ENCODE data around the gene PACS1. TPM values are rescaled to one million over a fixed set of nuclear protein-coding genes. Genes with fewer than 3 reads are reported as not detected.

Gene PACS1
- total RNA-seq, 1 experiment from 2014 or later, result 33.5 TPM

- no peaks in the 10 kb centered on the region for H3K9me3 Mint-ChIP-seq (ENCODE audit: unreplicated experiment)
- no TSS peak for BruUV-seq (replicated peaks)
- intact Hi-C loops (cut with micrococcal nuclease), result no loop called here
- no peak overlapping the region for H3K4me3 Mint-ChIP-seq (ENCODE audit: unreplicated experiment)
- peaks cover under 1% of the 10 kb centered on the region for H3K4me1 Mint-ChIP-seq (ENCODE audit: insufficient read depth, unreplicated experiment)
- no peaks in the 10 kb centered on the region for H3K27me3 Mint-ChIP-seq (ENCODE audit: insufficient read depth, unreplicated experiment)
- H3K36me3 Mint-ChIP-seq (ENCODE audit: insufficient read depth, unreplicated experiment), result peaks cover 4% of the 10 kb centered on the region
- TF ChIP-seq, protein P1, sequence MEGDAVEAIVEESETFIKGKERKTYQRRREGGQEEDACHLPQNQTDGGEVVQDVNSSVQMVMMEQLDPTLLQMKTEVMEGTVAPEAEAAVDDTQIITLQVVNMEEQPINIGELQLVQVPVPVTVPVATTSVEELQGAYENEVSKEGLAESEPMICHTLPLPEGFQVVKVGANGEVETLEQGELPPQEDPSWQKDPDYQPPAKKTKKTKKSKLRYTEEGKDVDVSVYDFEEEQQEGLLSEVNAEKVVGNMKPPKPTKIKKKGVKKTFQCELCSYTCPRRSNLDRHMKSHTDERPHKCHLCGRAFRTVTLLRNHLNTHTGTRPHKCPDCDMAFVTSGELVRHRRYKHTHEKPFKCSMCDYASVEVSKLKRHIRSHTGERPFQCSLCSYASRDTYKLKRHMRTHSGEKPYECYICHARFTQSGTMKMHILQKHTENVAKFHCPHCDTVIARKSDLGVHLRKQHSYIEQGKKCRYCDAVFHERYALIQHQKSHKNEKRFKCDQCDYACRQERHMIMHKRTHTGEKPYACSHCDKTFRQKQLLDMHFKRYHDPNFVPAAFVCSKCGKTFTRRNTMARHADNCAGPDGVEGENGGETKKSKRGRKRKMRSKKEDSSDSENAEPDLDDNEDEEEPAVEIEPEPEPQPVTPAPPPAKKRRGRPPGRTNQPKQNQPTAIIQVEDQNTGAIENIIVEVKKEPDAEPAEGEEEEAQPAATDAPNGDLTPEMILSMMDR (IDR thresholded peaks at IDR 0.05; ENCODE audit: unreplicated experiment), result no peak
- POLR2A ChIA-PET, result no interaction called here
- CTCF ChIA-PET, result interaction anchor here (0.9 kb wide), 1 partner anchor 10 kb away, joined by 3 read pairs; no protein-coding TSS in a partner anchor
- DNase-seq (ENCODE audit: unreplicated experiment), result no peak
- no peak overlapping the region for H3K27ac Mint-ChIP-seq (ENCODE audit: low read depth, unreplicated experiment)
These were observed 133.8 kb downstream of the PACS1 start for GRCh38 chr11:66203847-66204246.

GRCh38 chr11:66204412-66204811 lies 134.3 kb downstream of the PACS1 start:
- no peak overlapping the region for H3K27ac Mint-ChIP-seq (ENCODE audit: low read depth, unreplicated experiment)
- H3K9me3 Mint-ChIP-seq (ENCODE audit: unreplicated experiment), result no peaks in the 10 kb centered on the region
- TF ChIP-seq, protein P1 (IDR thresholded peaks at IDR 0.05; ENCODE audit: unreplicated experiment), result no peak
- DNase-seq (ENCODE audit: unreplicated experiment), result no peak
- BruUV-seq (replicated peaks), result no TSS peak
- no peak overlapping the region for H3K4me3 Mint-ChIP-seq (ENCODE audit: unreplicated experiment)
- POLR2A ChIA-PET, result no interaction called here
- CTCF ChIA-PET, result interaction anchor here (0.9 kb wide), 1 partner anchor 9 kb away, joined by 3 read pairs; no protein-coding TSS in a partner anchor
- H3K4me1 Mint-ChIP-seq (ENCODE audit: insufficient read depth, unreplicated experiment), result peaks cover 7% of the 10 kb centered on the region
- intact Hi-C loops (cut with micrococcal nuclease), result no loop called here
- peaks cover 4% of the 10 kb centered on the region for H3K36me3 Mint-ChIP-seq (ENCODE audit: insufficient read depth, unreplicated experiment)
- no peaks in the 10 kb centered on the region for H3K27me3 Mint-ChIP-seq (ENCODE audit: insufficient read depth, unreplicated experiment)

DNA sequence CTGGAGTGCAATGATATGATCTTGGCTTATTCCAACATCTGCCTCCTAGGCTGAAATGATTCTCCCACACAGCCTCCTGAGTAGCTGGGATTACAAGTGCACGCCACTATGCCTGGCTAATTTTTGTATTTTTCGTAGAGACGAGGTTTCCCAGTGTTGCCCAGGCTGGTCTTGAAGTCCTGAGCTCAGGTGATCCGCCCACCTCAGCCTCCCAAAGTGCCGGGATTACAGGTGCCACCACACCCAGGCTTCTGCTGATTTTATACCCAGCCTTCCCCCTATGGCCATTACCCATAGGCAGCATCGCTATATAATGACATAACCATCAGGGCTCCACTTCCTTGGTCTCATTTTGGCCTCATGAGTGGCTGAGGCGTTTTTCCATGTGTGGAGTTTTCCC lies 137.7 kb downstream of the PACS1 start:
- POLR2A ChIA-PET, result interaction anchor here (0.6 to 0.7 kb wide), 2 partner anchors 10 to 193 kb away, joined by 3 read pairs; no protein-coding TSS in a partner anchor
- CTCF ChIA-PET, result interaction anchor here (1.3 kb wide), 1 partner anchor 14 kb away, joined by 4 read pairs; no protein-coding TSS in a partner anchor
- DNase-seq (ENCODE audit: unreplicated experiment), result no peak
- H3K27me3 Mint-ChIP-seq (ENCODE audit: insufficient read depth, unreplicated experiment), result no peaks in the 10 kb centered on the region
- peaks cover 31% of the 10 kb centered on the region for H3K36me3 Mint-ChIP-seq (ENCODE audit: insufficient read depth, unreplicated experiment)
- no peak overlapping the region for H3K4me3 Mint-ChIP-seq (ENCODE audit: unreplicated experiment)
- no peaks in the 10 kb centered on the region for H3K9me3 Mint-ChIP-seq (ENCODE audit: unreplicated experiment)
- H3K27ac Mint-ChIP-seq (ENCODE audit: low read depth, unreplicated experiment), result no peak overlapping the region
- no TSS peak for BruUV-seq (replicated peaks)
- intact Hi-C loops (cut with micrococcal nuclease), result no loop called here
- TF ChIP-seq, protein P1 (IDR thresholded peaks at IDR 0.05; ENCODE audit: unreplicated experiment), result no peak
- H3K4me1 Mint-ChIP-seq (ENCODE audit: insufficient read depth, unreplicated experiment), result peaks cover 7% of the 10 kb centered on the region

GRCh38 chr11:66211100-66211499 lies 141.0 kb downstream of the PACS1 start:
- Mint-ChIP-seq H3K4me3 (ENCODE audit: unreplicated experiment) (no peak overlapping the region), H3K4me1 (ENCODE audit: insufficient read depth, unreplicated experiment) (peaks cover 7% of the 10 kb centered on the region), H3K27ac (ENCODE audit: low read depth, unreplicated experiment) (no peak overlapping the region), H3K27me3 (ENCODE audit: insufficient read depth, unreplicated experiment) (no peaks in the 10 kb centered on the region), H3K36me3 (ENCODE audit: insufficient read depth, unreplicated experiment) (peaks cover 43% of the 10 kb centered on the region), H3K9me3 (ENCODE audit: unreplicated experiment) (no peaks in the 10 kb centered on the region)
- intact Hi-C loops (cut with micrococcal nuclease), result no loop called here
- ChIA-PET CTCF (no interaction called here), POLR2A (no interaction called here)
- no TSS peak for BruUV-seq (replicated peaks)
- TF ChIP-seq, protein P1 (IDR thresholded peaks at IDR 0.05; ENCODE audit: unreplicated experiment), result no peak
- no peak for DNase-seq (ENCODE audit: unreplicated experiment)

Measured in MCF 10A (cell line).